Lower leg skin (tissue), 4 donors: ENCODE results near the gene PAFAH1B2. TPM values are rescaled to one million over a fixed set of nuclear protein-coding genes. Genes with fewer than 3 reads are reported as not detected.

Experiments used
- DNase-seq, 2 donors: peaks; one replicate each; pipeline ENCODE4 v3.0.0-alpha.2; 2019; ENCODE audit warnings: low spot score in 2 of 2
- H3K4me3 ChIP-seq: fragments of 200-600 bp; sonication (generic); 2 replicates; pipeline ENCODE4 v1.5.1; 2017; ENCODE audit warnings: mild to moderate bottlenecking, low read depth; ENCODE audit not compliant: poor library complexity, severe bottlenecking
- CTCF ChIP-seq, 3 donors: fragments of 450-650 bp; IDR thresholded peaks; one replicate each; pipeline ENCODE4 v1.5.1; 2016; ENCODE audit warnings: antibody characterized with exemption in 3 of 3, mild to moderate bottlenecking in 3 of 3, moderate library complexity in 2 of 3
- POLR2A ChIP-seq, 2 donors: fragments of 450-650 bp; IDR thresholded peaks; one replicate each; pipeline ENCODE4 v1.6.1; 2016 to 2017; ENCODE audit warnings: antibody characterized with exemption in 2 of 2, mild to moderate bottlenecking in 1 of 2, moderate library complexity in 1 of 2
- WGBS, 2 donors: methylation state at CpG; one replicate each; pipeline ENCODE4 v1.1.5; 2018; 5-methylcytosine and 5-hydroxymethylcytosine counted together
- intact Hi-C: fragments of 100-400 bp; cut with DNase I; formaldehyde crosslinking; loops from one replicate; pipeline ENCODE4 v1.15.0; 2023; ENCODE audit warnings: low total_unique reads
- total RNA-seq, 4 donors: library from RNA; depleted of rRNA; stranded (reverse); fragments of >200 nt; gene quantifications; one replicate each; pipeline ENCODE4 v1.1.0, GENCODE V29; 2016

Gene PAFAH1B2
- total RNA-seq, 4 donors from 2014 or later = 49.1 to 72.4 (median 62.5) TPM

DNA sequence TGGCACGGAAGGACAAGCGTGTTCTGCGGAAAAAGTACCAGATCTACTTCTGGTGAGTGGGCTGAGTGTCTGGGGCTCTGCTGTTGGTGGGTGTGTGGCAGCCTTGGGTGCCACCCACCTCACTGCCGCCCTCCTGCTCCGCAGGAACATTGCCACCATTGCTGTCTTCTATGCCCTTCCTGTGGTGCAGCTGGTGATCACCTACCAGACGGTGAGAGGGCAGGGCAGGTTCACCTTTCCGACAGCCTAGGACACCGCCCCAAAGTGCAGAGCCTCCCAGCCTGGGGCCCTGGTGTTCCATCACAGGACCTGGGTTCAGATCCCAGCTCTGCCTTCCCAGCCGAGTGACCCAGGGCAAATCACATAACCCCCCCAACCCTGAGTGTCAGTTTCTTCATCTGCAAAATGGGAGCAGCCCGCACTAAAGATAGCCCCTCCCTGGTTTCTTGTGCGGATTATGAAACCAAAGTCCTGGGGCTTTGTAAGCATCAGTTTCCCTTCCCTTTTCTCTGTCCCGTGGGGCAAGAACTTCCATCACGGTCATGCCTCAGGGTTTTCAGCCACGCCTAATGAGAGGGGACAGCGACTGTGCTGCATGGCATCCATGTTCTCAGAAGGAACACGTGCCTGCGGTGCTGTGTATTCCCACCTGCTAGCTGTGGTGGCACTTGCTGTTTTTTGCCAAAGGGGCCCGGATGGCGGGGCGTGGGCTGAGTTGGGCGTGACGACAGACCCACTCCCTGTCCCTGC lies 45.3 kb downstream of the PAFAH1B2 start:
- 84 to 88% methylated on average over 16 to 22 of the region's 22 CpGs for WGBS, 2 donors
- intact Hi-C loops = no loop called here
- H3K4me3 ChIP-seq = no peak overlapping the region
- TF ChIP-seq CTCF (IDR thresholded peaks at IDR 0.05) = no peak
- DNase-seq = peak in 1 of 2 donors; percentile 82

- WGBS, 2 donors = 73 to 80% methylated on average over 8 of the region's 8 CpGs
- no peak overlapping the region for H3K4me3 ChIP-seq
- peak in 1 of 2 donors; percentile 79 for DNase-seq
- TF ChIP-seq CTCF (IDR thresholded peaks at IDR 0.05) (no peak), POLR2A (IDR thresholded peaks at IDR 0.05) (no peak)
- intact Hi-C loops = no loop called here
Measured at GRCh38 chr11:117189941-117190544, 46.0 kb downstream of the PAFAH1B2 start.

DNA sequence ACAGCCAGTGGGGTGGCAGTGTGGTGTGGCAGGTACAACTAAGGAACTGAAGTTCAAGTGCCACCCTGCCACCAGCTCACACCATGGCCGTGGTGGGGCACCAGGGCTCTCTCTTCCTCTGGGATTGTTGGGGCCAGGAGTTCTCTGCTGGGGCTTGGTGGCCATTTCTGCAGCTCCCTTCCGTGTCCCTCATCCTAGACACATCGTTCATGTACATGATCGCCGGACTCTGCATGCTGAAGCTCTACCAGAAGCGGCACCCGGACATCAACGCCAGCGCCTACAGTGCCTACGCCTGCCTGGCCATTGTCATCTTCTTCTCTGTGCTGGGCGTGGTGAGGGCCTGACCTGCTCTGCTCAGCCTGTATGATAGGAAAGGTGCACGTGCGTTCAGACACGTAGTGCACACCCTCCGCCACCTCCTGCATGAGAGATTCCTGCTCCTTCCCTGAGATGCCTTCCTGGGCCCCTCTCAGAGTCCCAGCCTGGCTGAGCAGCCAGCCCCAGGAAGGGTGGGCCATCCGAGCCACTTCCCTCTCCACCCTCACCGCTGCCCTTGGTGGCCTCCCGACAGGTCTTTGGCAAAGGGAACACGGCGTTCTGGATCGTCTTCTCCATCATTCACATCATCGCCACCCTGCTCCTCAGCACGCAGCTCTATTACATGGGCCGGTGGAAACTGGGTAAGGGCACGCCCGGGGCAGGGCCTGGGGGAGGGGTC lies 47.8 kb downstream of the PAFAH1B2 start:
- no peak overlapping the region for H3K4me3 ChIP-seq
- WGBS, 2 donors = 90 to 93% methylated on average over 24 of the region's 26 CpGs
- DNase-seq = peak in 1 of 2 donors; percentile 83
- TF ChIP-seq POLR2A (IDR thresholded peaks at IDR 0.05) (no peak), CTCF (IDR thresholded peaks at IDR 0.05) (no peak)
- intact Hi-C loops = no loop called here

DNA sequence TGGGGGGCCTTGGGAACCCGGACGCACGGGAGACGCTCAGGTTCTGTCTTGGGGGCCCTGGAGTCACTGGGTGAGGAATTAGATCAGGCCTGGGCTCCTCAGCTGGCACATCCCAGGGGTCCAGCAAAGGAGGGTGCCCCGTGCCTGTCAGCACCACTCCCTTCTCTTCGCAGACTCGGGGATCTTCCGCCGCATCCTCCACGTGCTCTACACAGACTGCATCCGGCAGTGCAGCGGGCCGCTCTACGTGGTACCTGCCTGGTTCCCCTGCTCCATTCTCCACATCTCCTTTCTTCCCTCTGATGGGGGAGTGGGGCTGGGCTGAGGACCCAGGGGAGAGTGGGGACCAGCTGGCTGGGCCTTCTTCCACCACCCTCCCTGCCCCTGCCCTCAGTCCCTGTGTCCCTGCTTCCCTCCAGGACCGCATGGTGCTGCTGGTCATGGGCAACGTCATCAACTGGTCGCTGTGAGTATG lies 48.4 kb downstream of the PAFAH1B2 start:
- H3K4me3 ChIP-seq = no peak overlapping the region
- DNase-seq = no peak
- WGBS, 2 donors = 94 to 95% methylated on average over 13 to 15 of the region's 17 CpGs

GRCh38 chr11:117193130-117194020 lies 49.3 kb downstream of the PAFAH1B2 start:
- TF ChIP-seq CTCF (IDR thresholded peaks at IDR 0.05) = no peak
- no peak for TF ChIP-seq POLR2A (IDR thresholded peaks at IDR 0.05)
- intact Hi-C loops = no loop called here
- no peak overlapping the region for H3K4me3 ChIP-seq
- DNase-seq = no peak
- 88 to 94% methylated on average over 15 of the region's 15 CpGs for WGBS, 2 donors

More for the DNA sequence above, 48.4 kb downstream of the PAFAH1B2 start:
- TF ChIP-seq POLR2A (IDR thresholded peaks at IDR 0.05) = no peak
- intact Hi-C loops = no loop called here
